Stimulated activated naive CD8-positive, alpha-beta T cell treated with anti-CD3 and anti-CD28 coated beads, Interleukin-15, Interleukin-2, amounts not matched to agents 100 ng/mL and 50 ng/mL, for 24 hours (primary cell): ENCODE measurements around the gene ENOX1.

Experiments used
- H3K27ac Mint-ChIP-seq: one replicate; pipeline ENCODE4 v1.8.0; 2021; ENCODE audit warnings: mild to moderate bottlenecking, mixed read lengths
- H3K27me3 Mint-ChIP-seq: one replicate; pipeline ENCODE4 v1.8.0; 2021; ENCODE audit warnings: mixed read lengths
- H3K36me3 Mint-ChIP-seq: one replicate; pipeline ENCODE4 v1.8.0; 2021; ENCODE audit warnings: low read depth, mixed read lengths
- H3K4me1 Mint-ChIP-seq: one replicate; pipeline ENCODE4 v1.8.0; 2021; ENCODE audit warnings: low read depth, mixed read lengths
- H3K4me3 Mint-ChIP-seq: one replicate; pipeline ENCODE4 v1.8.0; 2021; ENCODE audit warnings: mild to moderate bottlenecking, mixed read lengths
- H3K9me3 Mint-ChIP-seq: one replicate; pipeline ENCODE4 v1.8.0; 2021; ENCODE audit warnings: mixed read lengths

The ENOX1 gene

GRCh38 chr13:43335764-43336163 lies 451.0 kb downstream of the ENOX1 start:
- H3K27me3 Mint-ChIP-seq, result peaks cover 10% of the 10 kb centered on the region
- H3K4me3 Mint-ChIP-seq, result no peak overlapping the region
- H3K4me1 Mint-ChIP-seq, result no peaks in the 10 kb centered on the region
- no peak overlapping the region for H3K27ac Mint-ChIP-seq
- H3K9me3 Mint-ChIP-seq, result no peaks in the 10 kb centered on the region
- no peaks in the 10 kb centered on the region for H3K36me3 Mint-ChIP-seq

DNA sequence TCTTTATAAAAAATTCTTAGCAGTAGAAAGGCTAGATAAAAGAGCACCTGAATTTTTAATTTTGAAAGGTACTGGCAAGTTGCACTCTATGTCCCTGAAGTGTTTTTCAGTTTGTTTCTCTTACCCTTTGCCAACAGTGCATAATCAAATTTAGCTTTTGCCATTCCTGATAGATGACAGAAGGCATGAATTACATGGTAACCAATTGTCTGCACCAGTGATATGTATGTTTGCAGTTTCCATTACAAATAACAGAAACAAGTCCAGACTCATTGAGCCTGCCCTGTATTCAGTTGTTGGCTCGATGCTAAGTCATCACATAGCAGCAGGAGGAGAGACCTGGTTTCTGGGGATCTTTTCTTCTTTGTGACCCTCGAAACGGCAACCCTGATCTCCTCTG lies 453.6 kb downstream of the ENOX1 start:
- Mint-ChIP-seq H3K27me3 (peaks cover 9% of the 10 kb centered on the region), H3K9me3 (no peaks in the 10 kb centered on the region), H3K4me3 (no peak overlapping the region), H3K36me3 (no peaks in the 10 kb centered on the region), H3K27ac (no peak overlapping the region), H3K4me1 (no peaks in the 10 kb centered on the region)

DNA sequence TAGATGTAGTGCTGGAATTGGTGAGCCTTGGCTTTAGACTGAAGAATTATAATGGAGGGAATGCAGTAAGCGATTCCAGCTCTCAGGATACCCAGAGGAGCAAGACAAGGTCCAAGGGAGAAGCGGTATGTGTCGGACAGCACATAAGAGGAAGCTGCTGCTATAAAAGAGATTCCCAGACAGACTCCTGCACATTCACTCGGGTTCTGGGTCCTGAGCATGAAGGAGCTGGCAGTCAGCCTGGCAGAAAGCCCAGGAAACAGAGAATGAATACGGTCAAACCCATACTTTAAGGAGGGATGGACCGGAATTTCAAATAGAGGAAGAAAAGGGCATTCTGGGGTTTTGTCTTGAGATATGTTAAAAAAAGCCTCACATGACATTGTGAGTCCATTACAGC lies 455.1 kb downstream of the ENOX1 start:
- H3K4me1 Mint-ChIP-seq, result no peaks in the 10 kb centered on the region
- H3K36me3 Mint-ChIP-seq, result no peaks in the 10 kb centered on the region
- no peaks in the 10 kb centered on the region for H3K9me3 Mint-ChIP-seq
- no peaks in the 10 kb centered on the region for H3K27me3 Mint-ChIP-seq
- no peak overlapping the region for H3K4me3 Mint-ChIP-seq
- H3K27ac Mint-ChIP-seq, result no peak overlapping the region

DNA sequence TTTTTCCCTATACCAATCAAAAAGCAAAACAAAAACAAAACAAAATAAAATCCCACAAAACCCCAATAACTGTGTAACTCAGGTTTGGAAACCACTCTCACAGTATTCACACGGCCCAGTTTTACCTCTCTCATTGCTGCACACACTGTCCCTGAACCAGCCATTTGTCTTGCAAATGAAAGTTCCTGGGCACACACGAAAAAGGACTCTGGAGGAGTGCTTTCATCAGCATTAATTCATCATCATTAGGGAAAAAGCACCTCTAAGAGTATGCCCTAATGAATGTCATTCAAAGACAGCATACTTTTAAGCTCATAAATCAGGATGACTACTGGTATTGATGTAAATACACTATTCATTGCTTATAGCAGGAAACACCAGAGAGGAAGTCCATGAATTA lies 457.1 kb downstream of the ENOX1 start:
- no peak overlapping the region for H3K4me3 Mint-ChIP-seq
- no peaks in the 10 kb centered on the region for H3K27me3 Mint-ChIP-seq
- H3K36me3 Mint-ChIP-seq, result no peaks in the 10 kb centered on the region
- no peaks in the 10 kb centered on the region for H3K4me1 Mint-ChIP-seq
- no peaks in the 10 kb centered on the region for H3K9me3 Mint-ChIP-seq
- no peak overlapping the region for H3K27ac Mint-ChIP-seq

DNA sequence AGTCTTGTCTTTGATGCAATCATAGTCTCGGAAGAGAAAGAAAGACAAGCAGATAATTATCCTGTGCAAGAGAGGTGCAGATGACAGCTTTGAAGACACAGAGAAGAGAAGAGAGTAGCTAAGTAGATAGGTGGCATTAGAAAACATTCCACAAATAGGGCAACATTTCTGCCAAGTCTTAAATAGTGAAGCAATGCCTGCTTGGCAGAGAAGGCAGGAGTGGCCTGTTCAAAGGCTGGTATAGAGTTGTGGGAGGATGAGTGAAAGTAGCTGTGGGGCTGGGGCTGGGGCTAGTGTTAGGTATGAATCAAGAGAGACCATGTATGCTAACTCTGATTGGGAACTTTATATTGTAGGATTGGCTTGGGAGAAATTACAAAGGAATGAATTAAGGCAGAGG lies 457.9 kb downstream of the ENOX1 start:
- Mint-ChIP-seq H3K4me3 (no peak overlapping the region), H3K4me1 (no peaks in the 10 kb centered on the region), H3K27me3 (no peaks in the 10 kb centered on the region), H3K36me3 (no peaks in the 10 kb centered on the region), H3K9me3 (no peaks in the 10 kb centered on the region), H3K27ac (no peak overlapping the region)

- Mint-ChIP-seq H3K4me3 (no peak overlapping the region), H3K27ac (no peak overlapping the region), H3K9me3 (no peaks in the 10 kb centered on the region), H3K36me3 (no peaks in the 10 kb centered on the region), H3K4me1 (no peaks in the 10 kb centered on the region), H3K27me3 (peaks cover 4% of the 10 kb centered on the region)
Measured at GRCh38 chr13:43326100-43326499, 460.7 kb downstream of the ENOX1 start.

DNA sequence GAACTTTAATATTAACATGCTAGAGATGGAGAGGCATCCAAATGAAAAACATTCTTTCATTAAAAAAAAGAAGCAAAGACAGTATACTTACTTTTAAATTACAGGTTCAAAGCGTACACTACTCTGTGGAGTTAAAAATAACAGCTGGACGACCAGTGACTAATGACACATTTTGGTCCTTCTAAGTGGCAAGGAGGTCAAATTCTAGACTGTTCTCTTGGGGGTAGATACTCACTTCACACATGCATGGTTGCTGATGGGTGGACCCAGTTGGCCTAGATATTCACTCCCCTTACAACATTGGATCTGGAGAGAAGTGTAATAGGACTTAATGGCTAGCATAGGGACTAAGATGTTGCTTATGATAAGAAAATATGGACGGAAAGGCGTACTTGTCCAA lies 461.1 kb downstream of the ENOX1 start:
- Mint-ChIP-seq H3K4me3 (no peak overlapping the region), H3K36me3 (no peaks in the 10 kb centered on the region), H3K4me1 (no peaks in the 10 kb centered on the region), H3K9me3 (no peaks in the 10 kb centered on the region), H3K27me3 (peaks cover 4% of the 10 kb centered on the region), H3K27ac (no peak overlapping the region)

DNA sequence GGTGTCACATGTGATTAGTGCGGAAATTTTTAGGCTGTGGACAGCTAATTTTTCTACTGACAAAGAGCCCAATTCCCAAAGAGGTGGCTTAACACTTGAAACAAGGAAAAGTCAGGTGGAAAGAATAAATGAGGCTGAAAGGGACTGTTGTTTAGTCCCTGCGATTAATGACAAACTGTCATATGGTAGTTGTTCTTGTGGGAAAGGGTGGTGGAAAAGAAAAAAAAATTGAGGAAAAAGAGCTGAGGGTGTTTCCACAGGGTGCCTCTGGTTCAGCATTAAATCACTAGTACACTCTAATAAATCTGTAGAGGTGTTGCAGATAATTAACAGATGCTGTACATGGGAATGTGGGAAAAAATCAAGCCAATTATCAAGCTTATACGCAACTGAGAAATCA lies 462.6 kb downstream of the ENOX1 start:
- no peaks in the 10 kb centered on the region for H3K36me3 Mint-ChIP-seq
- no peaks in the 10 kb centered on the region for H3K9me3 Mint-ChIP-seq
- H3K4me1 Mint-ChIP-seq, result no peaks in the 10 kb centered on the region
- no peak overlapping the region for H3K27ac Mint-ChIP-seq
- peaks cover 4% of the 10 kb centered on the region for H3K27me3 Mint-ChIP-seq
- no peak overlapping the region for H3K4me3 Mint-ChIP-seq

DNA sequence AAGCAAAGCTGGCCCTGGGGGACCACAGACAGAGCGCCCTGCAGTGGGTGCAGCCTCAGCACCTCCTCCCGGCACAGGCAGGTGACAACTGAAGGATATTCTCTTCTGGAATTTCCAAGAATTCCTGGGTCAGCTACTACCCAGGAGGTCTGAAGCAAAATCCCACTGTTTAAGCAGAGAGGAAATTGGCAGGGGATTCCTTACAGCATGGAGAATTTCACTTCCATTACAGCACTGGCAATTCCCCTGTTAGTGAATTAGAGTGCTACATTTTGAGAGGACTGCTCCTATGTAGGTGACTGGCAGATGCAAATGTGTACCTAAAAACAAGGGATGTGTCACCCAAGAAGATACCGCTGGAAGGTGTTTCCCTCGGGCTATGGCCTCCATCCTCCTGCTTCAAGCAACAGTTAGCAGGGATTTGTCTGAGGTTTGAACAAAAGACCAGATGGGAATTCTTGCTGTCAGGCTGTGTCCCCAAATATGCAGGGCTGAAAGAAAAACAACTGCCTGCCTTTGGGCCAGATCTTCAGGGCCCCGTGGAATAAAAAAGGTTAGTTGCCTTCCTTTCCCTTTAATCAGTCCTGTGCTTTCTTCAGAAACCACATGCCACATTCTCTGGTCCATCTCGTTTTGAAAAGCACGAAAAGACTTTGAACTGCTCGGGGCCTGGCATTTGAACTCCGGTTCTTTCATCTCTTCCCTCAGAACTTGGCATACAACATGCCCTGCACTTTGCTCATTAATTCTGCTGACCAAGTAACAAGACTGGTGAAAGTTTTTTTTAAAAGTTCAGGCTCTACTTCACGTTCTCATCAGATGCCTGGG lies 466.9 kb downstream of the ENOX1 start:
- Mint-ChIP-seq H3K4me3 (no peak overlapping the region), H3K4me1 (no peaks in the 10 kb centered on the region), H3K36me3 (no peaks in the 10 kb centered on the region), H3K27me3 (peaks cover 7% of the 10 kb centered on the region), H3K9me3 (no peaks in the 10 kb centered on the region), H3K27ac (no peak overlapping the region)

DNA sequence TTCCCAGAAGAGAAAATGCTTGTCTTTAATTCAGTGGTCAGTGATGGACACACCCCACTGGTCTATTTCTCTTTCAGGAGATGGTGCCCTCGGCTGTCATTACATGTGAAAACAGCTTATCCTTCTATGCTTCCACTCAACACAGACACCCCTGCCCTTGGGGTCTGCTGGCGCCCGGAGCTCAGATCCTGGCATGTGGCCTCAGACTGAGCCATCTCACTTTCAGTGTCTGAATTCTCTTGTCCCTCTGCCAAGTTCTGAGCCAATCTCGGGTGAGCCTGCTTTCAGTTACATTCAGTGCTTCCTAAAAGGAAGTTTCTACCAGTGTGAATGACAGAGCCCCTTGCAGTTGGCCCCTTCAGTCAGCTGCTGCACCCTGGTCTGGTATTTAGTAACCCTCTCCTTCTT lies 469.8 kb downstream of the ENOX1 start:
- H3K4me1 Mint-ChIP-seq, result no peaks in the 10 kb centered on the region
- no peaks in the 10 kb centered on the region for H3K36me3 Mint-ChIP-seq
- H3K4me3 Mint-ChIP-seq, result no peak overlapping the region
- no peaks in the 10 kb centered on the region for H3K9me3 Mint-ChIP-seq
- peaks cover 3% of the 10 kb centered on the region for H3K27me3 Mint-ChIP-seq
- H3K27ac Mint-ChIP-seq, result no peak overlapping the region

DNA sequence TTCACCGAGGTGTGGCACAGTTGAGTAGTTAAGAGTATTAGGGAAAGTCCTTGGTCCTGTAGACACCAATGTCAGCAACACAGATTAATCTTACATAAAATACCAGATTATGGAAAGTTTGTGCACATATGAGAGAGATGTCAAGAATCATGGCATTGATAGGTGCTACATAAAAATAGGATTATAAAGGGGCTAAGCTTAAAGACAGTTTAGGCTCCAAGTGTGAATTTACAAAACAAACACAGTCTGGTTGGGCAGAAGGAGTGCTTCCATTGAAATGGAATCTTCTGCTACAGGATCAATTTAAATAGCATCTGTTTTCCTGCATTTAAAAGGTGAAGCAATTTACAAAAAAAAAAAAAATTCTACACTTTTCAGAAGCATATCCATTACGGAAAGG lies 470.5 kb downstream of the ENOX1 start:
- H3K4me3 Mint-ChIP-seq, result no peak overlapping the region

DNA sequence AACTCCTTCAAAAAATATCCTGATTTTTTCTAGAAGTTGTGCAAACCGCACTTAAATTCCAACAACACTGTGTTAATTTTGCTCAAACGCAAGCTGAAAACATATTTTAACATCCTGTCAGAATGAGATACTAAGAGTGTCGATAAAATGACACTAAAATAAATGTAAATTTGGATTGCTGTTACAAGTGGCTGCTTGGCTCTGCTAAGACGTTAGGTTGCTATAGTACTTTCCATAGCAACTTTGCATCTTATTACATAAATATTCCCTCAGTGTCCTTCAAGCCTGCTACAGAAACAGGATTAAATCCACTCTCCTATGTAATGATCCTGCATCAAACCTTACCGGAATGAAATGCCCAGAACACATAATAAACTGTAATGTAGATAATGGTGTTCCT lies 471.2 kb downstream of the ENOX1 start:
- Mint-ChIP-seq H3K4me1 (no peaks in the 10 kb centered on the region), H3K4me3 (no peak overlapping the region), H3K27me3 (peaks cover 7% of the 10 kb centered on the region), H3K9me3 (no peaks in the 10 kb centered on the region), H3K27ac (no peak overlapping the region), H3K36me3 (no peaks in the 10 kb centered on the region)

More for the DNA sequence above, 470.5 kb downstream of the ENOX1 start:
- Mint-ChIP-seq H3K27me3 (peaks cover 3% of the 10 kb centered on the region), H3K4me1 (no peaks in the 10 kb centered on the region), H3K36me3 (no peaks in the 10 kb centered on the region), H3K27ac (no peak overlapping the region), H3K9me3 (no peaks in the 10 kb centered on the region)

DNA sequence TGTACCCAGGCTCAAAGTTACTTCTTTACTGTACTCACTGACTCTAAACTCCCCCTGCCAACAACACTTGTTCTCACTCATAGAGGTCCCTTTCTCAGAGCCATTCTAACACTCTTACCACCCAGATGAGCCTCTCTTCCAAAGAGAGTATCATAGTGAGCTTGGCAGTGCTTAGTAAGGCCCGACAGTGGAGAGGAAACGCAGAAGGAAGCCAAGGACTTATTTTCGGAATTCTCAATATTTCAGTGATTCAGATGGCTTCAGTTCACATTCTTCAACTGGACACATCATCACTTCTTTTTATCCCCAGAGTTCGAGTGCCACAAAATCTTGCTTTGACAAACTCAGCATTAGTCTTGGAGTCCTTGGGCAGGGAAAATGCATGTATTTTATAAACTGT lies 477.5 kb downstream of the ENOX1 start:
- H3K27me3 Mint-ChIP-seq, result peaks cover 9% of the 10 kb centered on the region
- H3K9me3 Mint-ChIP-seq, result no peaks in the 10 kb centered on the region
- H3K4me1 Mint-ChIP-seq, result peaks cover 6% of the 10 kb centered on the region
- no peak overlapping the region for H3K4me3 Mint-ChIP-seq
- no peak overlapping the region for H3K27ac Mint-ChIP-seq
- H3K36me3 Mint-ChIP-seq, result no peaks in the 10 kb centered on the region

DNA sequence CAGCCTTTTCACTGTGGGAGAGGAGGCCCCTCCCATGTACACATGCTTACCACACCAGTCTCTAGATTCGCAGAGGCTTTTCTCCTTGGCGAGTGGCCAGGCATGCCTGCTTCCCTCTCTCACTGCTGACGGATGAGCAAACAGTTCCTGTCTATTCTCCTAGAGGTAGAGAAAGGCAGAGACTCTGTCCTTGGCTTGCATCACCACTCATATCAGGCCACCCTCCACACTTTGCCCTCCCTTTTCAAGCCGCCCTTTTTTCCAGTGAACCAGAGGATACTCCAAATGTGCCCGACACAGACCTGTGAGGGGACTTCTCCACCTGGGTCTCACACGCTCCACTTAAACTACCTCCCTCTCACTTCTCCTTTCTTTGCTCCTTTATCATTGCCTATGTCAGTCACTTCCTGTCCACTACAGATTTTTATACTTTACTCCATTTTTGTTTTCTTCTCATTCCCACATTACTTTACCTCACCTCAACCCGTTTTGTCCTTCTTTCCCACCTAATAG lies 478.8 kb downstream of the ENOX1 start:
- H3K9me3 Mint-ChIP-seq, result no peaks in the 10 kb centered on the region
- H3K4me1 Mint-ChIP-seq, result peaks cover 6% of the 10 kb centered on the region
- no peaks in the 10 kb centered on the region for H3K36me3 Mint-ChIP-seq
- H3K4me3 Mint-ChIP-seq, result no peak overlapping the region
- peaks cover 9% of the 10 kb centered on the region for H3K27me3 Mint-ChIP-seq
- no peak overlapping the region for H3K27ac Mint-ChIP-seq

GRCh38 chr13:43307221-43307920 lies 479.4 kb downstream of the ENOX1 start:
- Mint-ChIP-seq H3K36me3 (no peaks in the 10 kb centered on the region), H3K4me3 (no peak overlapping the region), H3K4me1 (peaks cover 6% of the 10 kb centered on the region), H3K27ac (no peak overlapping the region), H3K27me3 (peaks cover 9% of the 10 kb centered on the region), H3K9me3 (no peaks in the 10 kb centered on the region)
